Naive thymus-derived CD8-positive, alpha-beta T cell (primary cell): ENCODE results near the gene MYRIP. TPM values are rescaled to one million over a fixed set of nuclear protein-coding genes. Genes with fewer than 3 reads are reported as not detected.
"Not testable (repeated sequence)": the region's sequence is repeated elsewhere in the genome, so short reads cannot be mapped to it uniquely, and the experiment has no call there.

ENCODE experiments used
- ATAC-seq, 2 donors: fragments of 150-1000 bp; cut with Tn5 transposase in 1 of 2; sonication (Bioruptor Pico), chemical (Tn5 transposase) in 1 of 2; 1 replicate in 1 of 2; 2 replicates in 1 of 2; pipeline ENCODE4 v1.10.0; 2021; ENCODE audit warnings: mild to moderate bottlenecking in 2 of 2, moderate library complexity in 2 of 2
- POLR2A ChIA-PET: fragments of 350-600 bp; sonication (Branson Sonifier 250); formaldehyde crosslinking; loops from one replicate; lab custom pipeline; 2021; ENCODE audit warnings: antibody characterized with exemption; lab: Charles Lee
- DNase-seq, 10 donors: peaks; one replicate each; pipeline versions ENCODE4 v3.0.0 to v3.0.0-alpha.2; 2020 to 2022
- H3K27ac Mint-ChIP-seq, 10 donors: one replicate each; pipeline ENCODE4 v1.8.0; 2020 to 2022; ENCODE audit warnings: mild to moderate bottlenecking in 10 of 10, mixed read lengths in 10 of 10, moderate library complexity in 4 of 10, inconsistent platforms in 1 of 10
- H3K27me3 Mint-ChIP-seq, 5 donors: one replicate each; pipeline ENCODE4 v1.8.0; 2021 to 2022; ENCODE audit warnings: mixed read lengths in 5 of 5
- H3K36me3 Mint-ChIP-seq, 3 donors: one replicate each; pipeline ENCODE4 v1.8.0; 2020 to 2022; ENCODE audit warnings: mixed read lengths in 3 of 3, mild to moderate bottlenecking in 2 of 3, inconsistent platforms in 1 of 3
- H3K4me1 Mint-ChIP-seq, 4 donors: one replicate each; pipeline ENCODE4 v1.8.0; 2021 to 2022; ENCODE audit warnings: mixed read lengths in 4 of 4
- H3K4me3 Mint-ChIP-seq, 10 donors: one replicate each; pipeline ENCODE4 v1.8.0; 2020 to 2022; ENCODE audit warnings: mild to moderate bottlenecking in 10 of 10, mixed read lengths in 10 of 10, moderate library complexity in 6 of 10, inconsistent platforms in 1 of 10
- H3K9me3 Mint-ChIP-seq, 9 donors: one replicate each; pipeline ENCODE4 v1.8.0; 2020 to 2022; ENCODE audit warnings: mixed read lengths in 9 of 9, mild to moderate bottlenecking in 3 of 9, inconsistent platforms in 1 of 9, moderate library complexity in 1 of 9
- polyA plus RNA-seq, 3 donors: library from polyadenylated mRNA; unstranded; fragments of 300-500 nt; fragmentation: Illumina TruSeq; gene quantifications; one replicate each; pipeline ENCODE4 v1.2.3, GENCODE V29; 2021
- total RNA-seq, 8 experiments: library from RNA in 2 of 8; stranded (reverse) in 2 of 8; gene quantifications; one replicate each; pipeline ENCODE4 v1.2.3 and lab custom pipeline; 2021 to 2026

Gene MYRIP
- total and polyA plus RNA-seq, 5 experiments from 2014 or later: 0.08 TPM; not detected in 4

DNA sequence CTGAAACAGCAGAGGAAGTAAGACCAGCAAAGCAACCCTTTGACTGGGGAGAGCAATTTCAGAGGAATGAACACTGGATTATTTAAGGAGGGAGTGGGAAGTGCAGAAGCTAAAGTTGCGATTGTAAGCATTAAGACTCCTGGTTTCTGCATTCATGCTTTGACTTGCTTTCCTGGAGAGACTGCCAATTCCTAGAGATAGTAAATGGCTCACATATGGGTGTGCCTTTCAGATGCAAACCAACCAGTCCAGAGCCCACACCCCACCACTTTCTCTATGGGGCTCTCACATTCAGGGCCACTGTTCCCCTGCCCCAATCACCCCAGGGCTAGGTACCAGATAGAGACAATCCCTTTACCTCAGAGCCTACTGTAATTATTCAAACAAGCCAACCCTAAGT, 299.2 kb downstream of the MYRIP start:
- H3K4me1 Mint-ChIP-seq: no peaks in the 10 kb centered on the region
- peaks cover 0 to 9% (median 0%) of the 10 kb centered on the region in 5 donors for H3K27me3 Mint-ChIP-seq
- no peak overlapping the region for H3K4me3 Mint-ChIP-seq
- POLR2A ChIA-PET: no interaction called here
- DNase-seq (no peak), ATAC-seq (no peak)
- no peak overlapping the region for H3K27ac Mint-ChIP-seq
- H3K36me3 Mint-ChIP-seq: peaks cover 0 to 2% (median 0%) of the 10 kb centered on the region in 3 donors
- H3K9me3 Mint-ChIP-seq: no peaks in the 10 kb centered on the region

DNA sequence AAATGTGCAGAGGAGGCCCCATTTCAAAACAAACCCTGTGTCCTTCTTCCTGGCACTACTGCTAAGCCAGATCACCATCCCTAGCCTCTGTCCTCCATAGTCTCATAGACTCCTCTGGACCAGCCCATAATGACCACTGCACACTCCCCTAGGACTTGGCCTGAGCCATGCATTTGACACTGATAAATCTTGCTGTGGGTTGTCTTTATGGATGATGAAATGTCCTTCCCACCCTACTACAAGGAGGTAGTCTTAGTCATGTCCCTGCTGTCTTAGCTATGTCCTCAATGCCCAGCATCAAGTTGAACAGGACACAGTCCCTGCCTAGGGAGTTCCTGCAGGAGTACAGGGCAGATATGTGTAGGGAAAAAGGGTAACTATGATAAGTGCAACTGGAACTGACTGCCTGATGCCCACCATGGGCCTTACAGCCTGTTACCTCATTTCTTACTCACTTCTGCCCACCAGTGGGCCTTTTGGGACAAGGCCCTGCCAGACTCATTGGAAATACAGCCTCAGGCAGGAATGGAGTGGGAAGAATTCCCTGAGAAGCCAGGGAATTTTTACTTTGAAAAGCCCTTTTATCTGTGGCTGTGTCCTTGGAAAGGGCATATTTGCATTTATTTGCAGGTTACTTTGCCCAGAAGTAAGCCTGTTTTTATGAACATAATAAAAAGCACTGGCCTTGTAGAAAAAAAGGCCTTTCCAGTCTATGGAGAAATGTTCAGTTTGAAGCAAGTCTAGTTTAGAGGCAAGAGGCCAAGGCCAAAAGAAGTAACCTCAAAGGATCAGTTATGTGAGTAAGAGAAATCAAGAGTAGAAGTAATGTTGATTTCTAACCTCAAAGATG, 300.5 kb downstream of the MYRIP start:
- Mint-ChIP-seq H3K36me3 (peaks cover 0 to 2% (median 0%) of the 10 kb centered on the region in 3 donors), H3K9me3 (no peaks in the 10 kb centered on the region), H3K4me1 (no peaks in the 10 kb centered on the region), H3K27me3 (peaks cover 0 to 9% (median 0%) of the 10 kb centered on the region in 5 donors), H3K4me3 (no peak overlapping the region), H3K27ac (no peak overlapping the region)
- no peak for ATAC-seq
- no peak for DNase-seq
- POLR2A ChIA-PET: no interaction called here

DNA sequence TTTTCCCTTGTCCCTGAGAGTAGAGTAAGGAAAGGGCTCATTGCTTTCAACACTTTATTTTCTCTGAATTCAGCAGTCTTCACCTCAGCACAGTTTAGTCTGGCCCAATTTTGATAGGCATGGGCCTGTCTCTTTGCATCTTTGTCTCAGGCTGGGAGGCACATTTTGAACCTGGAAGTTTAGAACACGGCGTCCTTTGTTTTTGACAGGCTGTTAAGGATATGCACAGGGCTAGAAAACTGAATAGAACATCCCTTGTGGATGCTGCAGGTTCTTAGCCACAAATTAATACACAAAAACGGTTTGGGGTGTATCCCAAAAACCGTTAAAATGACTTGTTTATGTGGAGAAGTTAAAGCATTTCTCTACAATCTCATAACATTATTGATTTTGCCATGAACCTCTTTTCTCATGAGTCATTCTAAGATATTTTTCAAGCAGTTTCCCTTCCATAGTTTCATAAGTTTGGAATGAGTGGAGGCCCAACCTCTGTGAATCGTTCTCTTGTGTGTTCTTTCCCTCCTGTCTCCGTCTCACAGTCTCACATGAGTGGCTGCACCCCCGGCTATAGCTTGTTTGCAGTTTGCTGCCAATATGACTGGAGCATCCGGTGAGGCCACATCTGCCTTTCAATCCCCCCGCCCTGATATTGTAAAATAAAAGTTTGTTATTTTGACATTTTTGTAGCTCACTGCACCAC, 307.2 kb downstream of the MYRIP start:
- Mint-ChIP-seq H3K27me3 (peaks cover 0 to 8% (median 3%) of the 10 kb centered on the region in 5 donors), H3K27ac (no peak overlapping the region), H3K9me3 (no peaks in the 10 kb centered on the region), H3K4me3 (no peak overlapping the region), H3K36me3 (peaks cover 0 to 2% (median 0%) of the 10 kb centered on the region in 3 donors), H3K4me1 (no peaks in the 10 kb centered on the region)
- POLR2A ChIA-PET: no interaction called here
- ATAC-seq (no peak), DNase-seq (no peak)

DNA sequence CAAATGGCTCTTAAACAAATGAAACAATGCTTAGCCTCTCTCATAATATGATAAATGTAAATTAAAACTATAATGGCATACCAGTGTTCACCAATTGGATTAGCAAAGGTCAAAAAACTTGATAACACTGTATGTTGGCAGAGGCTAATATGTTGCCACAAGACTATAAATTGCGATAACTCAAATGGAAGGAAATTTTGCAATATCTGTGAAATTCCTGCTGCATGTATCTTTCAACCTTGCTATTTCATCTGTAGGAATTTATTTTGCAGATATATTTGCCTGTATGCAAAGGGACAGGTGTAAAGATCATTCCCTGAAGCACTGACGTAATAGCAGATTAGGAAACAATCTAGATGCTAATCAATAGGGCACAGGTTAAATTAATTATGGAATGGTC, 308.7 kb downstream of the MYRIP start:
- Mint-ChIP-seq H3K36me3 (peaks cover 0 to 2% (median 0%) of the 10 kb centered on the region in 3 donors), H3K4me3 (no peak overlapping the region), H3K27me3 (peaks cover 0 to 8% (median 3%) of the 10 kb centered on the region in 5 donors), H3K4me1 (no peaks in the 10 kb centered on the region), H3K9me3 (no peaks in the 10 kb centered on the region), H3K27ac (no peak overlapping the region)
- ATAC-seq: no peak
- POLR2A ChIA-PET: no interaction called here
- no peak for DNase-seq

DNA sequence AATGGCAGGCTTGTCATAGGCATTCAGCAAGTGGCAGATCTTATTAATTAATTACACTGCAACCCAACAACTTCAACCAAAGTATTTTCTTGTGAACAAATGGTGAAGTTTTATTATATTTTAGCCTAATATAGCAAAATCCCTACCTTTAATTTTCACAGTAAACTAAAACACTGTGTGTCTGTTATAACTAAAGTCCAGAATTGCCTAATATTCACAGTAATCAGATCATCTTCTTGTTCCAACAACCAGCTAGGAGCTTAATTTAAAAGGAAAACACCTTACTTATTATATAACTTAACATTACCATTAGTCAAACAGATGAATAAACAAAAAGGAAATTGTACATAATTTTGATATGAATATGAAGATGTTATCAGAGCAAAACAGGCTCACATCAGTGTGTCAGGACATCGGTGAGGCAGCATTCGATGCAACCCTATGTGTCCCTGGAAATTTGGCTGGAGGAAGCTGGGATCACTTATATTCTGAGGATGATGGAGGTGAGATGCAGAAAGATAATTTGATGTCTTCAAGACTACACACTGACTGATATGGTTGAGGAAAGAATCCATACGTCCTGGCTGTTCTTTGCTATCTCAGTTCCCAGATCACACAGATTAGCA, 310.8 kb downstream of the MYRIP start:
- no peak for DNase-seq
- POLR2A ChIA-PET: no interaction called here
- no peak overlapping the region for H3K4me3 Mint-ChIP-seq
- H3K27me3 Mint-ChIP-seq: peaks cover 0 to 8% (median 3%) of the 10 kb centered on the region in 5 donors
- peaks cover 0 to 2% (median 0%) of the 10 kb centered on the region in 3 donors for H3K36me3 Mint-ChIP-seq
- no peak for ATAC-seq
- H3K4me1 Mint-ChIP-seq: no peaks in the 10 kb centered on the region
- no peaks in the 10 kb centered on the region for H3K9me3 Mint-ChIP-seq
- H3K27ac Mint-ChIP-seq: no peak overlapping the region

DNA sequence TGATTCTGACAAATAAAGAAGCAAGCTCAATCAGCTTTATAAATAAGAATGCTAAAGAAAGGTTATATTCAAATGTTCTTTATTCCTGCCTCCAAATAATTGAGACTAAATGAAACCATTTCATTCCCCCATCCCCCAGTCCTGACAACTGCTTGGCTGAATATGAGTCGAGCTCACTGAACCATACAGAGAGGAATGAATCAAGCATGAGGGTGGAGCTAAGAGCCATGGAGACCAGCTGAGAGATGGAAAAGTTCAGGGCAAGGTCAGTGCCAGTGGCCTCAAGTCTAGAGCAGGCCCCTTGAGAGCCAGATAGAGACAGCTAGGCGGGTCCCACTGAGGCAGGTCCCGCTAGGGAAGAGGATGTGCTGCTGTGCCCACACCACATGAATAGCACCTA, 311.4 kb downstream of the MYRIP start:
- ATAC-seq: no peak
- Mint-ChIP-seq H3K27ac (no peak overlapping the region), H3K4me1 (no peaks in the 10 kb centered on the region), H3K27me3 (peaks cover 0 to 8% (median 3%) of the 10 kb centered on the region in 5 donors), H3K9me3 (no peaks in the 10 kb centered on the region), H3K4me3 (no peak overlapping the region), H3K36me3 (peaks cover 0 to 2% (median 0%) of the 10 kb centered on the region in 3 donors)
- POLR2A ChIA-PET: no interaction called here
- no peak for DNase-seq

DNA sequence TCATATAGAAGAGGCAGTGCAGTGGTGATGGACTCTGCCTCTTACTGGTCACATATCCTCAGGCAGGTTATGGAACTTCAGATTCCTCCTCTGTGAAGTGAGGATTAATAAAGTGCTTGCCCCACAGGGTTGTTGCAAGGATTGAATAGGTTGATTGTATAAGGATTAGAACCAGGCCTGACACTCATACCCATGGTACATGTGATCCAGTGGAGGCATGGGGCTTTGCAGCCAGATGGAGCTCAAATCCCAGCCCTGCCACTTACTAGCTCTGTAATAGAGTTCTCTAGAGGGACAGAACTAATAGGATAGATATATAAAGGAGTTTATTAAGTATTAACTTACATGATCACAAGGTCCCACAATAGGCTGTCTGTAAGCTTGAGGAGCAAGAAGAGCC, 315.5 kb downstream of the MYRIP start:
- POLR2A ChIA-PET: no interaction called here
- Mint-ChIP-seq H3K27ac (no peak overlapping the region), H3K4me3 (no peak overlapping the region), H3K9me3 (no peaks in the 10 kb centered on the region), H3K27me3 (peaks cover 0 to 6% (median 0%) of the 10 kb centered on the region in 5 donors), H3K36me3 (no peaks in the 10 kb centered on the region), H3K4me1 (no peaks in the 10 kb centered on the region)
- DNase-seq (no peak), ATAC-seq (no peak)

DNA sequence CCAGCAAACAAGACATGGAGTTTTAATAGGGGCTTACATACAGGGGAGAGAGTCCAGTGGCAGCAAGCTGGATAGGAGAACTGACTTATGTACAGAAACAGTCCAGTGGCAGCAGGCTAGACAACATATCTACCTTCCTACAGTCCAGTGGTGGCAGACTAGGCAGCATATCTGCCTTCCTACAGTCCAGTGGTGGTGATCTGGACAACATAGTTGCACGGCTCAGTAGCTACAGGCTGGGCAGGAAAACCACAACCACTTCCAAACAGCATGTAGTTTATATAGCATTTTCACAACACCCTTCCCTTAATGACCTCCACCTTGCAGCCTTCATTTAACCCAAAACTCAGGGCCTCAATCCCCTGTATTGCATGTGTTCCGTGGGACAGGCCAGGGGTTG, 318.8 kb downstream of the MYRIP start:
- peaks cover 0 to 5% (median 0%) of the 10 kb centered on the region in 3 donors for H3K36me3 Mint-ChIP-seq
- ATAC-seq (no peak), DNase-seq (no peak)
- no peak overlapping the region for H3K27ac Mint-ChIP-seq
- H3K27me3 Mint-ChIP-seq: peaks cover 0 to 7% (median 3%) of the 10 kb centered on the region in 5 donors
- no peaks in the 10 kb centered on the region for H3K4me1 Mint-ChIP-seq
- H3K9me3 Mint-ChIP-seq: peaks cover 0 to 6% (median 3%) of the 10 kb centered on the region in 9 donors
- POLR2A ChIA-PET: no interaction called here
- H3K4me3 Mint-ChIP-seq: no peak overlapping the region

DNA sequence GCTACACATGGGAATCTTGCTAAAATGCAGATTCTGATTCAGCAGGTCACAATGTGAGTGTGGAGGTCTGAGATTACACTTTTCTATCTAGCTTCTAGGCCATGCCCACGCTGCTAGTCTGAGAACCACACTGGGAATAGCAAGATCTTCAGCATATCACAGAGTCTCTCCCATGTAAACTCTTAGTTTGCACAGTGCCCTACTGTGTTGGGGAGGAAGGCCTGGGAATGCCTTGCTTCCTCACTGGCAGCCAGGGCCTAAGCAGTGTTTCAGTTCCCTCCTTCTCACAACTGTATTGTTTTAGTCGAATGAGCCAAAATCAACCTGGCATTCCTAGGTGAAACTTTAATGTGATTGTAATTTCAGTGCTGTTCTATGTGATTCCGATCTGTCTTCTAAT, 320.1 kb downstream of the MYRIP start:
- H3K4me3 Mint-ChIP-seq: no peak overlapping the region
- ATAC-seq (no peak), DNase-seq (no peak)
- H3K27me3 Mint-ChIP-seq: peaks cover 0 to 15% (median 5%) of the 10 kb centered on the region in 5 donors
- POLR2A ChIA-PET: no interaction called here
- H3K36me3 Mint-ChIP-seq: peaks cover 4 to 12% (median 5%) of the 10 kb centered on the region in 3 donors
- no peaks in the 10 kb centered on the region for H3K4me1 Mint-ChIP-seq
- no peak overlapping the region for H3K27ac Mint-ChIP-seq
- peaks cover 0 to 16% (median 9%) of the 10 kb centered on the region in 9 donors for H3K9me3 Mint-ChIP-seq

DNA sequence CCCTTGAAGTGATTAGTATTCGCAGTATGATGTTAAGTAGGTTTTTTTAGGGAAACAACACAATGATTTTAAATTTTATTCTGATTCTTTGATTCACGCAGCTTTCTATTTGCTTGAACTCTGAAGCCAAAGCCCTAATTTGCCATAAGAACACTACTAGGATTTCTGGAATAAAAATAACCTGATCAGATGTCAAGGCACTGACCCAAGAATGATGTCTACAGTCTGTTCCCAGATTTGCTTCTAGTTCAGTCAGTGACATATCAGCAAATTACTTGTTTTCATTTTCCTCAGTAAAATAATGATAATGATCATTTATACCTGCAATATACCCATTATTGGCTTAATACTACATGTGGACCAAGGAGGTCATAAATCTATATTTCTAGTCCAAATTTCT, 320.6 kb downstream of the MYRIP start:
- POLR2A ChIA-PET: no interaction called here
- H3K27me3 Mint-ChIP-seq: peaks cover 0 to 15% (median 5%) of the 10 kb centered on the region in 5 donors
- no peaks in the 10 kb centered on the region for H3K4me1 Mint-ChIP-seq
- H3K4me3 Mint-ChIP-seq: no peak overlapping the region
- peaks cover 4 to 14% (median 5%) of the 10 kb centered on the region in 3 donors for H3K36me3 Mint-ChIP-seq
- no peak overlapping the region for H3K27ac Mint-ChIP-seq
- peaks cover 0 to 20% (median 11%) of the 10 kb centered on the region in 9 donors for H3K9me3 Mint-ChIP-seq
- no peak for ATAC-seq
- DNase-seq: no peak

DNA sequence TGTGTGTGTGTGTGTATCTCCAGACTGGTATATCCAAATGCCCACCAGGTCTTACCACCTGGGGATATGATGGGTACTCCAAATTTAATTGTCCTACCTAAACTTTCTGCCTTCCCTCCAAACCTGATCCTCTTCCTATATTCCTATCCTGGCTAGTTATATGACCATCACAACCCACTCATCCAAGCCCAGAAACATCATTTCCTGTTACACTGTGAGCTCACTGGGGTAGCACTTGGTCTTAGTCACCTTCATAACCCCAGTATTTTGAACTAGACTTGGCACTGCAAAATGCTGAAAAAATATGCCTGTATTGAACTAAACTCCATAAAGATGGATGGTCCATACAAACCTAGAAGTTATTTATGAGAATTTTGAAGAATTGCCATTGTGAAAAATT, 321.3 kb downstream of the MYRIP start:
- H3K4me1 Mint-ChIP-seq: no peaks in the 10 kb centered on the region
- H3K27ac Mint-ChIP-seq: no peak overlapping the region
- H3K4me3 Mint-ChIP-seq: no peak overlapping the region
- peaks cover 0 to 27% (median 11%) of the 10 kb centered on the region in 9 donors for H3K9me3 Mint-ChIP-seq
- peaks cover 4 to 18% (median 5%) of the 10 kb centered on the region in 3 donors for H3K36me3 Mint-ChIP-seq
- DNase-seq (no peak), ATAC-seq (no peak)
- POLR2A ChIA-PET: no interaction called here
- H3K27me3 Mint-ChIP-seq: peaks cover under 1 to 15% (median 5%) of the 10 kb centered on the region in 5 donors

DNA sequence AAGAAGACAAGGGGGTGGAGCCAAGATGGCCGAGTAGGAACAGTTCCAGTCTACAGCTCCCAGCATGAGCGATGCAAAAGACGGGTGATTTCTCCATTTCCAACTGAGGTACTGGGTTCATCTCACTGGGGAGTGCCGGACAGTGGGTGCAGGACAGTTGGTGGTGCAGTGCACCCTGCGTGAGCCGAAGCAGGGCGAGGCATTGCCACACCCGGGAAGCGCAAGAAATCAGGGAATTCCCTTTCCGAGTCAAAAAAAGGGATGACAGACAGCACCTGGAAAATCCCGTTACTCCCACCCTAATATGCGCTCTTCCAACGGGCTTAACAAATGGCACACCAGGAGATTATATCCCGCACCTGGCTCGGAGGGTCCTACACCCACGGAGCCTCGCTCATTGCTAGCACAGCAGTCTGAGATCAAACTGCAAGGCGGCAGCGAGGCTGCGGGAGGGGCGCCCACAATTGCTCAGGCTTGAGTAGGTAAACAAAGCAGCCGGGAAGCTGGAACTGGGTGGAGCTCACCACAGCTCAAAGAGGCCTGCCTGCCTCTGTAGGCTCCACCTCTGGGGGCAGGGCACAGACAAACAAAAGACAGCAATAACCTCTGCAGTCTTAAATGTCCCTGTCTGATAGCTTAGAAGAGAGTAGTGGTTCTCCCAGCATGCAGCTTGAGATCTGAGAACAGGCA, 324.6 kb downstream of the MYRIP start:
- H3K4me1 Mint-ChIP-seq, ATAC-seq, H3K27ac Mint-ChIP-seq, DNase-seq, H3K4me3 Mint-ChIP-seq, POLR2A ChIA-PET: not testable (repeated sequence)
- Mint-ChIP-seq H3K36me3 (peaks cover 4 to 18% (median 5%) of the 10 kb centered on the region in 3 donors), H3K9me3 (peaks cover 0 to 41% (median 13%) of the 10 kb centered on the region in 9 donors), H3K27me3 (peaks cover 3 to 15% (median 5%) of the 10 kb centered on the region in 5 donors)
